A172 (cell line): ENCODE results near the gene AVEN. TPM values are rescaled to one million over a fixed set of nuclear protein-coding genes. Genes with fewer than 3 reads are reported as not detected.

Experiments used
- DNase-seq: peaks from one replicate; pipeline ENCODE4 v3.0.0-alpha.2; 2015; ENCODE audit warnings: low spot score
- total RNA-seq: library from RNA; depleted of rRNA; stranded (reverse); fragments of >200 nt; shearing (Covaris generic); gene quantifications from 2 replicates; pipeline ENCODE4 v1.2.3, GENCODE V29; 2014

AVEN gene
- total RNA-seq, 1 experiment from 2014 or later: 39.6 TPM

DNA sequence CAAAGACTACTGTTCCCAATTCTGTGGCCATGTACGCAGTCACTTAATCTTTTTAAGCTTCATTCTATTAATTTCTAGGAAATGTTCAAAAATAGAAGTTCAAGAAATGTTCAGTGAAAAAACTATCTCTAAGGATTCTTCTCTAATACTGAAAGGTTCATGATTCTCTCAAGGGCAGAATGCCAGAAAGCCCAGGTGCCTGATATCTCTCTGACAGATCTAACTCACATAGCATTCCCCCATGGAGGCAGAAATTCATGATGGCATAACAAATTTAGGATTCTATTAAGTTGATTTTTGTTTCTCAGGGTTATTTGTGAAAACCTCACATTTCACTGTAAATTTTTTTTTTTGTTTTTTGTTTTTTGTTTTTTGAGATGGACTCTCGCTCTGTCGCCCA is 53.3 kb downstream of the AVEN start:
- no peak for DNase-seq

DNA sequence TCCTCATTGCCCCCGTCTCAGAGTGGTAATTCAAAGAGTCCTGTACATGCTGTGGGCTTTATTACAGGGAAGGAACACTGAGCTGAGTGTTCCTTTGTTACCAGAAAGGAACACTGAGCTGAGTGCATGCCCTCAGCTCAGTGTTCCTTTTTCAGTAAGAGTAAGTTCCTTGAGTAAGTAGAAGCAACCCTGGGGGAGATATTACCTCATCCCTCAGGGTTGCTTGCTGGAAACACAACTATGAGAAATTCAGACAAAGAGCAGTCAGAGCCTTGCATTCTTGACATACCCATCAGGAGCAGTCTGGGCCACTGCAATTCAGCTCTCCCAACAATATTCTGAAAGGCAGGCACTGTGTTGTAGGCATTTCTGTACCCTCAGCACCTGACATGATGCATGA is 53.7 kb downstream of the AVEN start:
- peak; percentile 15 for DNase-seq

DNA sequence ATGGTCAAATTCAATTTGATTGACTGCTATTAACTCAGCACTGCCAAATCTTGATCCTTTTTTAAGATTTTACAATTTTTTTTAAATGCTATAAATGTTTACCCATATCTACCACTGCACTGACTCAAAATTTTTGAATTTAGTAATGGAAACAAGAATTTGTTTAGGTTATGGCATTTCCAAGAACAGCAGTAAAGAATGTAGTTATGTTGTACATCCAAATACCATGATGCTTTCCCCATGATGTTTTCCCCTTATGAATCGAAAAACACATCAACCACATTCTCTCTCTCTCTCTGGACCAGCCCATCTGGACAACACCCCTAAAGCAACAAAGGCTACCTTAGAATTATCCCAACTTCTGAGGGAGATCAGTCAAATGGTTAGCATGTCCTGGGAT is 56.5 kb downstream of the AVEN start:
- no peak for DNase-seq

DNA sequence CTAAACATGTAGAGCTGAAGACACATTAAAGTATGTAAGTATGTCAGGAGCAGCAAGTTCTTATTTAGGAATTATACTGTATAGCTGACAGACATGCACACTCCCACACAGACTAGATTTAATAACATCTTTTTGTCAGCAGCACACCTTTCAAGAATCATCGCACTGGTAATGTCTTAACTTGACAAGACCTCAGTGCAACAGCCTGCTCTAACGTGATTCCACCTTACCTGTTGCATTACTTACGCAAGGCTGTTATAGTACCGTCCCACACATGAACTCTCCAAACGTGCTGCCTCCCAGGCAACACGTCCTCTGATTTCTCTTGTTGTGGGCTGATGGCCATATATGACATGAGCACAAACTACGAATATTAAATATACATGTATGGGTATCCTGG is 58.8 kb downstream of the AVEN start:
- DNase-seq: no peak

DNA sequence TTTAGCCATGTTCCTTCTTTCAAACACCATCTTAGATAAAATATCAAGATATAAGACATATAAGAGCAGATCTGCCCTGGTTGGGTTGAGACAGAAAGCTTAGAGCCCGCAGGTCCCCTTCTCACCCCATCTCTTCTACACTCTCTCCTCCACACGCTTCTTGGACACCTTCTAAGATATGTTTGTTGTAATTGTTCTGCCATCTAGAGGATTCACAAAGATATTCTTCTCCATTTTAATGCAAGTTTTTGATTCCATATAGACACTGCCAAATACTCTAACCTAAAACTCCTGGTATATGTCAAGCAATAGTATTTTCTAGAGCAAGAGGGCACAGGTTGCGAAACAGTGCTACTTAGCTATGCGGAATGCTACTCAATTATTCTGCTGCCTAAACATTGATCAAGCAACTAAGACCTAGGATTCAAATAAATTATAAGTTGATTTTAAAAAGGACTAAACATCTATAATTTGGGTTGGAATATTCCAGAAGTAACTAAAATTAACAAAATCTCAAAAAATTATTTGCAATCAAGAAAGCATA is 63.9 kb downstream of the AVEN start:
- no peak for DNase-seq

DNA sequence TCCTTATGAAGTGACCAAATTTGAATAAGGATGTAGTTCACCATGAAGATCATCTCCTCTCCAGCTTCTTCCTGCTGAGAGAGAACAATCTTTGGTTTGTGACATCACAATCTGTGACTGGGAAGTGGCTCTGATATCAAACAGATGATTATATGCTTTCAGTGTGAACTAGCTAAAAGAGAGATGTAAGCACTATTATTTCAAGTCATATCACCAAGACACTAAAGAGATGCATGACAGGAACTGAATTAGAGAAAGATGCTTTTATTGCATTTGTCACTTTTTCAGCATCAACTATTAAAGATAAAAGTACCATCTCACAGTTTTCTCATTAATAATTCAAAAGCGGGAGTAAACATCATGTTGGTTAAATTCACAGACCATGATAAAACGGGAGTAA is 67.2 kb downstream of the AVEN start:
- DNase-seq: no peak

DNA sequence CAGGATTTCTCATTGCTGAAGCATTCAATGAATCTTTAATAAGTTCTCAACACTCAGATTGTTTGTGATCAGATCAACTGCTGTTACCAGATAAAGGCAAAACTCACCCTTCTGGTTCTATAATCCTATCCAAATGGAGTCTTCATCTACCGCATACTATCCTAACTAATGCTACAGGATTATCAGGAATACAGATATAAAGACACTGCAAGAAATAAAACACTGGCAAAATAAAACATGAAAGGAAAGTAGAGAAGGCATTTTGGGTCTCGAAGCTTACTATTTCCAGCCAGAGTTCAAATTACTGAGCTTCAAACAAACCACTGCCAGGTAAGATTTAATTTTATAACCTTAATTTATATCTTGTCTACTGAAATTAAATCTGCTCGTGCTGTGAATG is 70.2 kb downstream of the AVEN start:
- DNase-seq: no peak

DNA sequence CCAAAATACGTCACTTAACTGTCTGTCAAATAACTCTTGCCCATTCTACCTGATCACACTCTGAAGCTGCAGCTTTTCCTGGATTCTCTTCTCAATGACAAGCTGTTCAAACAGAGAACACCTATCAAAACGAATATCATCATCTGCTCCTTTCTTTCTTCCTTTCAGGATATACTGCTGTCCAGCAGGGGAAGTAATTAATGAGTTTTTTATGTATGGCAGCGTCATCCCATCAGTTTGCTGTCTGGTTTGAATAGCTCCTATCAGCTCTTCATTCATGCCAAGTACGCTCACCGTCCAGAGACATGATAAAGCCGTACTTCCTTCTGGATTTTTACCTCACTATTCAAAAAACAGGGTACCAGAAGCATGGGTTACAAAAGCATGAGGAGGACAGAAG is 70.8 kb downstream of the AVEN start, which contains the start of gene CHRM5:
Gene CHRM5, plus strand, starts transcription at position 274 of the 400 bp plus-strand sequence. CDS start 94,221 bp downstream, outside the sequence.
- no peak for DNase-seq

DNA sequence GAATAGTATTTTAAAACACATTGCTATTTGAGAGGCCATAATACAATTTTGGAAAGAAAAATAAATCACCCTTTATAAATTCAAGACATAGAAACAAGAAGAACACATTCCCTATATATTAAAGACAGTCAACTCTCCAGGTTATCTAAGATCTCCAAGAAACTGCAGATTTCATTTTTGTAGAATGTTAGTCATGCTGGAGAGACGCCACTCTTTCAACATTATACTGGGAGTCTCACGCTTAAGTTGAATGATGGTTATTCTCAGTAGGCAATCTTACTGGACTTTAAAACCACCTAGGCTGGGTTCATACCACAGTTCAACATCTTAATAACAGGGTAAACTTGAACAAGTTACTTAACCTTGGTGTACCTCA is 74.4 kb downstream of the AVEN start:
- no peak for DNase-seq

DNA sequence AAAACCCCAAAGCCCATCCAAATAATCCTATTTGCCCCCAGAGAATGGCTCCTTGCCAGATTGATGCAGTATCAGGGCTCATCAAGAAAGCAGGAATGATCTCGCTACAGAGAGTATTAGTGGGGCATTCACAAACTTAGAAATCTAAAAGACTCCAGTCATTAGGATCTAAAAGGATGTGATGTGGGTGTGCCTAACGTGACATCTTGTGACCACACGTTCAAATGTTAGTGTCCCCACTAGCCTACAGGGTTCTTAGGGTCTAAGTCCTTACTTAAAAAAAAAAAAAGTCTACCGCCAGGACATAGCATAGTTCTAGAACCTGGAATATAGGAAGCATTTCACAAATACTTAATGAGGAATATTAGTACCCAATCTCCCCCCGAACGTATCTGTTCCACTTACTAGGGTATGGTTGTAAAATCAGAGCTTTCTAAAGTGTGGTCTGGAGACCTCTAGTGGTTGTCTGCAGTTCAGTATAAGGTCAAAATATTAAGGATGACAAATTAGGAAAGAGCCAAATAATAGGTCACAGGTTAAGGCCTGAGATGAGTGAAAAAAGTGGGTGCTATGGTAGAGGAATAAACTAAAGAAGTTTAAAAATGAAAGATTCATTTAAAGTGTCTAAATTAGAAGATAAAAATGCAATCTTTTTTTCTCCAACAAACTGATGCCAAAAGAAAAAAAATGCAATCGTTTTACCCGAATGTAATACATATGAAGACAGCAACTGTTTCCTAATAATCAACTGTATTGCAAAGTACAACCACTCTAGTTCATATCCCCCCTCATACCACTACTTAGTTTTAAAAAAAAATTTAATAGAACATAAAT is 75.0 kb downstream of the AVEN start:
- peak; percentile 33 for DNase-seq

DNA sequence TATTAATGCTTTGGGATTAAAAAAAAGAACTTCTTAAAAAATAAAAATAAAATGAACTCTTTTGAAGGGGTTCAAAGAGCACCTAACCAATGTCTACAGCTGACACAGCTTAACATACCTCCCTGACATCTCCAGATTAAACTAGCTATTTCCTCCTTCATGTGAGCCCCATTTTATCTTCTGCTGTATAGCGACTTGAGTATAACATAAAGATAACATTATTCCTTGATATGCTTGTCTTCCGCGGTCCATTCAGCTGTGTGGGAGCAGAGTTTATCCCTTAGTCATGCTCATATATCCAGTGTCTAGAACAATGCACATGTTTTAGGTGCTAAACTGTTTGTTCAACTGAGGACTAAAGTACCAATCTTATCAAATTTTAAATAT is 78.5 kb downstream of the AVEN start:
- no peak for DNase-seq

DNA sequence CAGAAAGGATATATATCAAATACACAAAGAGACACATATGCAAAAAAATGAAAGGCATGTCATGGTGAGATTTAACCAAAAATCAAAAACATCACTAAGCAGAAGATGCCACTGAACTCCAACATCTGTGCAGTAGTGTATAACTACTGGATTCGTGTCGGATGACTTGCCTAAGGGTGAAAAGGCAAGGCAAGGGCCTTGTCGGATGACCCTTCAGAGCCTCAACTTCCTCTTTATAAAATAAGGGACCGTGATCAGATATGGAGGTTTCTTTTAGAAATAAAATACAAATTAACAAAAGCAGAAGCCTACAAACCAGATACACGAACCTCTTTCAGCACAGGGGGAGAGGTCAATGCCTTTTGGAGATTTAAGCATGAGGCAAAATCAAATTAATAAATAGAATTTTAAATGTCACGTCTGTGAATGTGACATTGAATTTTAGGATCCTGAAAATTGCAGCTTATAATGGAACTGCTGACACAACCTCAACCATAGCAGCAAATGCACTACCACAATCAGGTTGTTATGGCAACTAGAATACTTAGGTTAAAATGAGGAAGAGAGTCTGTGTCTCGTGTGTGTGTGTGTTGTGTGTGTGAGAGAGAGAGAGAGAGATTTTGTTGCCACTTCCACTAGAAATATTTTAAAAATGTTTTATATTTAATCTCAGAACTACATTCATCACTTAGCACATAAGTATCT is 79.0 kb downstream of the AVEN start:
- DNase-seq: no peak

DNA sequence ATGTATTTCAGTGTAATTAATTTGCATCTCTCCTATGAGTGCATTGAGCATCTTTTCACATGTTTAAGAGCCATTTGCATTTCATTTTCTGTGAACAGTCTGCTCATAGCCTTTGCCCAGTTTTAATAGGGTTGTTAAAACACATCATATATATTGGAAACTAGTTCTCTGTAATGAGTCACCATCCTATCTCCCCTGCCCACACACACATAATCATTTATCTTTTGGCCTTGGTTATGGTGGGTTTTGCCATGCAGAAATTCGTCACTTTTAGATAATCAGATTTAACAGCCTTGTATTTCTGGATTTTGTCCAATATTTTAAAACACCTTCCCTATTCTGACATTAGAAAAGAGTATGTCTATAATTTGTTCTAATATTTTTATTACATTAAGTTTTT is 82.6 kb downstream of the AVEN start:
- no peak for DNase-seq

DNA sequence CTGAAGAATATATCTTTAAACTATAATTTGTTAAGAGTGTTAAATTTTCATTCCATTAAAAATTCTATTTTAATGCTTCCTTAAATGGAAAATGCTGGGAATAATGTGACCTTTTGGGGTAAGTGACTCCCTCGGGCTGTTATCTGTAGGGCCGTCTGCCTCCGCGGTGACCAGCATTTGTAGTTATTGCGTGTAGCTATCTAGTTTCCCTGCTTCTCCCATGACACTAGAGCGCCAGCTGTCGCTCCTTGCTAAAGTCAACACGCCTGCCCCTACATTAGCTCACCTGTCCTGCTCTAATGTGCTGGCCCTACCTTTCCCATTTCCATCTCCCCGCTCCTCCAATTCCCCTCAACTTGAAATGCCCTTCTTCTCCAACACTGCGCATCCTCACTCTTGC is 83.1 kb downstream of the AVEN start:
- no peak for DNase-seq

DNA sequence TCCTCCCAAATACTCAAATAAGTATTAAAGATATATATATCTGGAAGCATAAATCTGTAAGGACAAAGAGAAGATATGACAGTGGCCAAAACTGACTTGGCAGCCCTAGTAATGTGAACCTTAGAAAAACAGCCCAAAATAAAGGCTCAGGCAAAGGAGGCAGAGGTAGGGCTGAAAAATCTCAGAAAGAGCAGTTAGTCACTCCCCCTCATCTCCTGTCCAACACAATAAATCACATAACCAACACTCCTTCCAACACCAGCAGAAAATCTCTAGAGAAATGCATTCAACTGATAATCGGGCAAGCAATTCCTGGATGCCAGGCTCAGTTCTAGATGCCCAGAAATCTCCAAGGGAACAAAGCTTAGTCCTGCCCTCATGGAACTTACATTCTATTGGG is 92.9 kb downstream of the AVEN start:
- no peak for DNase-seq

DNA sequence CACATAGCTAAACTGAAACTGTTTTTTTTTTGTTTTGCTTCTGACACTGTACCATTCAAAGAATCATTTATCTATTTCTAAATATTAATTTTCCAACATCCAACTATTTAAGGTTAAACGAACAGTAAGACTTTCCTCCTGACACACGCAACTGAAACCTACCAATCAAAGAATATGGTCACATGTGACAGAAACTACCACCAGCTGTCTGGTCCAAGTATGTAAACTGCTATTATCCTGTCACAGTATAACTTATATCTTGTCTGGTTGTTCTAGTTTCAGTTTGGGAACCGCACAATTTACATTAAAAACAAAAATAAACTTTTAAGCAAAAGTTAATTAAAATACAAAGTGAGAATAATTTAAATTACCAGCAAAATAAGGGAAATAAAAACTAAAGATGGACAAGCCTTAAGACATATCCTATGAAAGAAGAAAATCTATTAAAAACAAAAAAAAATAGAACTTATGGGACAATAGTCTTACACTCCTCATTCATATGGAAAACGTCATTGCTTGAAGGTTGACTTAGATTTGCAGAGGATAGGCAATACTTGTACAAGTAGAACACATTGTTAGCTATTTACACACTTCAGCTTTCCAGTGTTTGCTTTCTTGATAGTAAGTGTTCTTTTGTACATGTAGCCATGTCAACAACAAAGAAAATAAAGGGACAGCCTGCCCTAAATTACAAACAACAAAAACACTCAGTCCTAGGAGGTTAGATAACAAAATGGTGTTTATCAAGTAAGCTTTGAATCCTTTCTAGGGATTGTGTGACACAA is 97.5 kb downstream of the AVEN start:
- no peak for DNase-seq

DNA sequence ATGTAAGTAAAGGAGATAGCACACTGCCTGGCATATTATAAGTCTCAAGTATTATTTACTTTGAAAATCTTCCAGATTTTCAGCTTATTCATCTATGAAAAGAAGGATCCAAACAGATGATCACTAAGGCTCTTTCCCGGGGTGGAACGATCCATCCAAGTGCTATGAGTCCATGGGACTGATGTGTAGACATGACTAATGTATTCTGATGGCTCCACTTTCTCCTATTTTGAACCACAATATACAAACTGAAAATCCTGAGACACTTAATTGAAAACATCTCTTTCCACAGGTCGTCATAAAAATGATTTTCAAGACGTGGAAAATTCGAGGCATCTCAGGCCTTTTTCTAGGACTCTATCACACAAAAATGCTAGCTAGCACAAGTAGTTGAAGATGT is 104.1 kb downstream of the AVEN start:
- DNase-seq: no peak

DNA sequence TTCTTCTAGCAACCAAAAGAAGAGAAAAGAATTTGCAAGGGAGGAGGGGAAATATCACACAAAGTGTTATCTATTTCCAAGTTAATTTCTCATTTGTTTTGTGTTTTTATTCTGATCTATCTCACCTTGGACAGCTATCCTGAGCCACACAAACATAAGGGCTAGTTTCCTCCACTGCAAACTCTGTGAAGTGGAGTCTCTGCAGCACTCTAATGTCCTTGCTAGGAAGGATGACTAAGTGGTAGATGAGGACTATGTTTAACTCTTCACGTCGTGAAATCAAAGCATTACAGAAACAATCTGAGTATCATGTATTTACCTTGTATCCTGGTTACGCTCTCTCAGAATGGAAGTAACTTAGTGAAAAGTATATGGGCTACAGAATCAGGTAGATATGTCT is 104.6 kb downstream of the AVEN start:
- DNase-seq: no peak

DNA sequence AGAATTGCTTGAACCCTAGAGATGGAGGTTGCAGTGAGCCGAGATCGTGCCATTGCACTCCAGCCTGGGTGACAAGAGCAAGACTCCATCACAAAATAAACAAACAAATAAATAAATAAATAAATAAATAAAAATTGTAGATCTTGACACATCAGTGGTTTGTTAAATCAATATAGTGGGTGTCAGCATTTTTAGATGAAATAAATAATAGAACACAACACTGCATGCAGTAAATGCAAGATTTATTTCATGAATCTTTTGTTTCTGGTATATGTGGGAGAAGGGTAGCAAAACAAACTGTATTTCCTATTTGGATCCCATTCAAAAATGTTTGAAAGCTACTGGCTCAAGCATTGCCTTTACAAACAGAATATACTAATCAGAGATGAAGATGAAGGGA is 106.3 kb downstream of the AVEN start:
- no peak for DNase-seq

DNA sequence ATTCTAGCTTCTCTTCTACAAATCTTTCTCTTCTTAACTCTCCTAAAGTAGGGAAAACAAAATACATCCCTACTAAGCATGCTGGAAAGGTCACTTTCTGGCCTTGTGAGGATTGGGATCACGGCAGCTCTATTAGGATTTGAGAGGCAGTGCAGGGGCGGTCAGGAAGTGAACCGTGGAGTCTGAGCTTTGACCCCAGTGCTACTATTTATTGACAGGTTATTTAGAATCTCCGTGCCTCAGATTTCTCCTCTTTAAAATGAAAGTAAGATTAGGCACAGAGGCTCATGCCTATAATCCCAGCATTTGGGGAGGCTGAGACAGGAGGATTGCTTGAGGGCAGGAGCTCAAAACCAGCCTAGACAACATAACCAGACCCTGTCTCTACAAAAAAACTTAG is 112.7 kb downstream of the AVEN start:
- DNase-seq: no peak

DNA sequence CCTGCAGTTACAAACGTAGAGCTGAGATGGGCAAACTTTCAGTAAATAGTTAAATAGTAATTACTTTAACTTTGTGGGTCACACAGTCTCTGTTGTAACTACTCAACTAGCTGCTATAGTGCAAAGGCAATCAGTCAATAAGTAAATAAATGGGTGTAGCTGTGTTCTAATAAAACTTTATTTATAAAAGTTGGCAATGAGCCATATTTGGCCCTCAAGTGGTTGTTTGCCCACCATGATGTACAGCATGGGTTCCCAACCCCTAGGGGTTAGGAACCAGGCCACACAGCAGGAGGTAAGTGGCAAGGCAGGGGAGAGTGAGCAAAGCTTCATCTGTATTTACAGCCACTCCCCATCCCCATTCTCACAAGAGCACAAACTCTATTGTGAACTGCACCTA is 115.6 kb downstream of the AVEN start:
- DNase-seq: no peak
